Measurements from ENCODE around the gene TRMT6. TPM values are rescaled to one million over a fixed set of nuclear protein-coding genes. Genes with fewer than 3 reads are reported as not detected.

The TRMT6 gene
- total RNA-seq, 1 donor from 2014 or later, result 15.8 TPM

DNA sequence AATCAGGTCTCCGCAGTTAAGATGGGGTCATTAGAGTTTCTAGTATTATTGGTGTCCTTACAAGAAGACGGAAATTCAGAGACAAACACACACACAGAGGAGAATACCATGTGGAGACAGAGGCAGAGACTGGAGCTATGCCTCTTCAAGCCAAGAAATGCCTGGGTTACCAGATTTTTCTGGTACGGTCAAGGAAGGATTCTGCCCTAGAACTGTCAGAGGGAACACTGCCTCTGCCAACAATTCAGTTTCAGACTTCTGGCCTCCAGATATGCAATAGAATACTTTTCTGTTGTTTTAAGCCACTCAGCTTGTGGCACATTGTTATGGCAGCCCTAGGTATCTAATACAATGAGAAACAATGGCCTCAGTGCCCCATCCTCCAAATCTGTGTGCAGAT, 18.9 kb downstream of the TRMT6 start:
- H3K4me3 ChIP-seq (ENCODE audit: low read depth, low read length), result no peak overlapping the region
- H3K36me3 ChIP-seq (ENCODE audit: control insufficient read depth, insufficient read depth, low read length), result no peaks in the 10 kb centered on the region

DNA sequence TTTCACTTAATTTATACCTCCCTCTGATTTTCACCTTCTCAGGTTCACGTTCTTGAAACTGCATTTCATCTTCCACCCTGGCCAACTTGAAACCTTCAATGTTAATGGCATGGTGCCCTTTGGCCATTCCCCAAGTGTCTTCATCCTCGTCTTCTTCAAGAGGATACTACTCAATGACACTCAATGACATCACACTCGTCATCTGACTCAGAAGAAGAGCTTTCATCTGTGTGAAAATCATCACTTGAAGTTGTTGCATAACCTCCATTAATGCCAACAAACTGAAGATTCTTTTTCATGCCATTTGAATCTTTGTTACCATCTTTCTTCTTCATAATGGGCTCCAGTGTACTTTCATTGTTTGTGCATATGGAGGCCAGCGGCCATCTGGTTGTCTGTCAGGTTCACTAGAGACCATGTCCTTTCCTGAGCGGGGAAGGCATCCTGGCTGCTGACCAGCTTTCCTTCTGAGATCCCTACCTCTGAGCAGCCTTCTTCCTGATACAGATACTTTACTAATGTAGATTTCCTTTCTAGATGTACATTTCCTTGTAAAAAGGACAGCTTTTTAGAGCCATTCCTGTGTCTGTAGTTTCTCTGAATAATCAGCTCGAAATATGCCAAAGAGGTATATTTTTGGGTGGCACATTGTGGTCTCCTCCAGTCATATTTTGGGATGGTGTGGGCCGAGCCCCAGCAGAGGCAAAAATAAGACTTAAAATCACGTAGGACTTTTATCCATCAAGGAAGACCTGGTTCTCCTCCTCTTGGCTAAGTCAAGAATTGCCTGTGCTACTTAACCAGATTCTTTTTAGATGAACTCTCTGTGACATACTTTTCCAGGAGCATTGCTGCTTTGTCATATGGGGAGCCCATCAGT, 21.3 kb downstream of the TRMT6 start:
- H3K4me3 ChIP-seq (ENCODE audit: low read depth, low read length), result no peak overlapping the region
- DNase-seq (ENCODE audit: low read depth) (peak; percentile 31), FAIRE-seq (no peak)
- H3K27me3 ChIP-seq (ENCODE audit: control insufficient read depth, insufficient read depth, low read length), result no peaks in the 10 kb centered on the region
- H3K36me3 ChIP-seq (ENCODE audit: control insufficient read depth, insufficient read depth, low read length), result no peaks in the 10 kb centered on the region
- TF ChIP-seq, protein P1, sequence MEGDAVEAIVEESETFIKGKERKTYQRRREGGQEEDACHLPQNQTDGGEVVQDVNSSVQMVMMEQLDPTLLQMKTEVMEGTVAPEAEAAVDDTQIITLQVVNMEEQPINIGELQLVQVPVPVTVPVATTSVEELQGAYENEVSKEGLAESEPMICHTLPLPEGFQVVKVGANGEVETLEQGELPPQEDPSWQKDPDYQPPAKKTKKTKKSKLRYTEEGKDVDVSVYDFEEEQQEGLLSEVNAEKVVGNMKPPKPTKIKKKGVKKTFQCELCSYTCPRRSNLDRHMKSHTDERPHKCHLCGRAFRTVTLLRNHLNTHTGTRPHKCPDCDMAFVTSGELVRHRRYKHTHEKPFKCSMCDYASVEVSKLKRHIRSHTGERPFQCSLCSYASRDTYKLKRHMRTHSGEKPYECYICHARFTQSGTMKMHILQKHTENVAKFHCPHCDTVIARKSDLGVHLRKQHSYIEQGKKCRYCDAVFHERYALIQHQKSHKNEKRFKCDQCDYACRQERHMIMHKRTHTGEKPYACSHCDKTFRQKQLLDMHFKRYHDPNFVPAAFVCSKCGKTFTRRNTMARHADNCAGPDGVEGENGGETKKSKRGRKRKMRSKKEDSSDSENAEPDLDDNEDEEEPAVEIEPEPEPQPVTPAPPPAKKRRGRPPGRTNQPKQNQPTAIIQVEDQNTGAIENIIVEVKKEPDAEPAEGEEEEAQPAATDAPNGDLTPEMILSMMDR (IDR thresholded peaks at IDR 0.05; ENCODE audit: insufficient read depth, low read length, severe bottlenecking), result no peak

More for the DNA sequence above, 18.9 kb downstream of the TRMT6 start:
- no peak for FAIRE-seq
- no peak for DNase-seq (ENCODE audit: low read depth)
- no peaks in the 10 kb centered on the region for H3K27me3 ChIP-seq (ENCODE audit: control insufficient read depth, insufficient read depth, low read length)
- TF ChIP-seq, protein P1 (IDR thresholded peaks at IDR 0.05; ENCODE audit: insufficient read depth, low read length, severe bottlenecking), result no peak

- TF ChIP-seq, protein P1 (IDR thresholded peaks at IDR 0.05; ENCODE audit: insufficient read depth, low read length, severe bottlenecking), result no peak
- DNase-seq (ENCODE audit: low read depth) (no peak), FAIRE-seq (no peak)
- no peaks in the 10 kb centered on the region for H3K27me3 ChIP-seq (ENCODE audit: control insufficient read depth, insufficient read depth, low read length)
- H3K36me3 ChIP-seq (ENCODE audit: control insufficient read depth, insufficient read depth, low read length), result no peaks in the 10 kb centered on the region
- H3K4me3 ChIP-seq (ENCODE audit: low read depth, low read length), result no peak overlapping the region
Measured at GRCh38 chr20:5927749-5928462, 22.4 kb downstream of the TRMT6 start.

DNA sequence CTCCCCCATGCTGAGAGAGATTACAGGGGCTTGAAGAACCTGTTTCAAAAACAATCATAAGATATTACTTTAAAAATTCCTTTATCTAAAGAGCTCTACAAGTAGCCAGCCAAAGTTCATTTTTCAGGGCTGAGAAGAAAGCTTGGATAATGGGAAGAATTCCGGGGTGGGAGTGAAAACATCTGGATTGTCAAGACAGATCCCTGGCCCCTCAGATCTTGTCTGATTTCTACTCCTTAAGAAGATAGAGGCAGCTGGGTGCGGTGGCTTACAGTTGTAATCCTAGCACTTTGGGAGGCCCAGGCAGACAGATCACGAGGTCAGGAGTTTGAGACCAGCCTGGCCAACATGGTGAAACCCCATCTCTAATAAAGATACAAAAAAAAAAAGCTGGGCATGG, 24.8 kb downstream of the TRMT6 start:
- TF ChIP-seq, protein P1 (IDR thresholded peaks at IDR 0.05; ENCODE audit: insufficient read depth, low read length, severe bottlenecking), result no peak
- Histone ChIP-seq H3K27me3 (ENCODE audit: control insufficient read depth, insufficient read depth, low read length) (no peaks in the 10 kb centered on the region), H3K4me3 (ENCODE audit: low read depth, low read length) (no peak overlapping the region), H3K36me3 (ENCODE audit: control insufficient read depth, insufficient read depth, low read length) (no peaks in the 10 kb centered on the region)
- DNase-seq (ENCODE audit: low read depth), result no peak
- no peak for FAIRE-seq

DNA sequence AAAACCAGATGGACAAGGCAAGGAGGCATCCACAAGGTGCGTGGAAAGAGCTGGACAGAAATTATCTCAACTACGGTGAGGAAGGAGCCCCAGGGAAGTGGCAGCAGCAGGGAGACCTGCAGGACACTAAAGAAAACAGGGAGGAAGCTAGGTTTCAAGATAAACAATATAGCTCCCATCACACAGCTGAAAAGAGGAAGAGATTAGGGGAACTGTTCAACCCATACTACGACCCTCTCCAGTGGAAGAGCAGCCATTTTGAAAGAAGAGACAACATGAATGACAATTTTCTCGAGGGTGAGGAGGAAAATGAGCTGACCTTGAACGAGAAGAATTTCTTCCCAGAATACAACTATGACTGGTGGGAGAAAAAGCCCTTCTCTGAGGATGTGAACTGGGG, 26.8 kb downstream of the TRMT6 start:
- Histone ChIP-seq H3K27me3 (ENCODE audit: control insufficient read depth, insufficient read depth, low read length) (no peaks in the 10 kb centered on the region), H3K4me3 (ENCODE audit: low read depth, low read length) (no peak overlapping the region), H3K36me3 (ENCODE audit: control insufficient read depth, insufficient read depth, low read length) (no peaks in the 10 kb centered on the region)
- FAIRE-seq, result no peak
- DNase-seq (ENCODE audit: low read depth), result no peak
- TF ChIP-seq, protein P1 (IDR thresholded peaks at IDR 0.05; ENCODE audit: insufficient read depth, low read length, severe bottlenecking), result no peak

All from bronchial epithelial cell (primary cell).